ENCODE results near the gene CTSK.

CTSK gene

DNA sequence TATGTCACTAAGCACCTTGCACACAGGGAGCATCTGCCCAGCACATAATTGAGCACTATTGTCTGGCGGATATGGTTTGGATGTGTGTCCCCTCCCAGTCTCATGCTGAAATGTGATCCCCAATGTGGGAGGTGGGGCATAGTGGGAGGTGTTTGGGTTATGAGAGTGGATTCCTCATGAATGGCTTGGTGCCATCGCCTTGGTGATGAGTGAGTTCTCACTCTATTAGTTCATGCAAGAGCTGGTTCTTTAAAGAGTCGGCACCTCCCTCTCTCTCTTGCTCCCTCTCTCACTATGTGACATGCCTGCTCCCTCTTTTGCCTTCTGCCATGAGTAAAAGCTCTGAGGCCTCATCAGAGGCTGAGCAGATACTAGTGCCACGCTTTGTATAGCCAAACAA lies 9.5 kb downstream of the CTSK start (continued):
- TF ChIP-seq ZNF560 (tag by site-specific recombination; IDR thresholded peaks at IDR 0.05; ENCODE audit: borderline replicate concordance) = no peak
- no peak for TF ChIP-seq ZNF350 (tag by site-specific recombination; IDR thresholded peaks at IDR 0.05)
- peak; percentile 64 for TF ChIP-seq WT1 (tag by site-specific recombination; IDR thresholded peaks at IDR 0.05)
- TF ChIP-seq ZNF433 (tag by site-specific recombination; IDR thresholded peaks at IDR 0.05; ENCODE audit: low read depth) = no peak
- TF ChIP-seq ZNF544 (tag by site-specific recombination; IDR thresholded peaks at IDR 0.05) = no peak
- no peak for TF ChIP-seq ZNF610 (tag by site-specific recombination; IDR thresholded peaks at IDR 0.05; ENCODE audit: borderline replicate concordance)
- peak; percentile 66 for TF ChIP-seq KLF1 (tag by site-specific recombination; IDR thresholded peaks at IDR 0.05)
- TF ChIP-seq ZNF416 (tag by site-specific recombination; IDR thresholded peaks at IDR 0.05) = no peak
- TF ChIP-seq, protein P1, sequence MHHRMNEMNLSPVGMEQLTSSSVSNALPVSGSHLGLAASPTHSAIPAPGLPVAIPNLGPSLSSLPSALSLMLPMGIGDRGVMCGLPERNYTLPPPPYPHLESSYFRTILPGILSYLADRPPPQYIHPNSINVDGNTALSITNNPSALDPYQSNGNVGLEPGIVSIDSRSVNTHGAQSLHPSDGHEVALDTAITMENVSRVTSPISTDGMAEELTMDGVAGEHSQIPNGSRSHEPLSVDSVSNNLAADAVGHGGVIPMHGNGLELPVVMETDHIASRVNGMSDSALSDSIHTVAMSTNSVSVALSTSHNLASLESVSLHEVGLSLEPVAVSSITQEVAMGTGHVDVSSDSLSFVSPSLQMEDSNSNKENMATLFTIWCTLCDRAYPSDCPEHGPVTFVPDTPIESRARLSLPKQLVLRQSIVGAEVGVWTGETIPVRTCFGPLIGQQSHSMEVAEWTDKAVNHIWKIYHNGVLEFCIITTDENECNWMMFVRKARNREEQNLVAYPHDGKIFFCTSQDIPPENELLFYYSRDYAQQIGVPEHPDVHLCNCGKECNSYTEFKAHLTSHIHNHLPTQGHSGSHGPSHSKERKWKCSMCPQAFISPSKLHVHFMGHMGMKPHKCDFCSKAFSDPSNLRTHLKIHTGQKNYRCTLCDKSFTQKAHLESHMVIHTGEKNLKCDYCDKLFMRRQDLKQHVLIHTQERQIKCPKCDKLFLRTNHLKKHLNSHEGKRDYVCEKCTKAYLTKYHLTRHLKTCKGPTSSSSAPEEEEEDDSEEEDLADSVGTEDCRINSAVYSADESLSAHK (tag by site-specific recombination; IDR thresholded peaks at IDR 0.05) = no peak
- no peak for TF ChIP-seq ZFP41 (tag by site-specific recombination; IDR thresholded peaks at IDR 0.05; ENCODE audit: borderline replicate concordance)
- TF ChIP-seq SP2 (tag by site-specific recombination; IDR thresholded peaks at IDR 0.05) = no peak
- TF ChIP-seq ZNF473 (tag by site-specific recombination; IDR thresholded peaks at IDR 0.05) = no peak
- TF ChIP-seq KLF16 (tag by site-specific recombination; IDR thresholded peaks at IDR 0.05) = 0 out of 2 replicates have a peak, but pooled peaks have one; percentile 20
- no peak for TF ChIP-seq ZNF623 (tag by site-specific recombination; IDR thresholded peaks at IDR 0.05)
- no peak for TF ChIP-seq ZNF530 (tag by site-specific recombination; IDR thresholded peaks at IDR 0.05; ENCODE audit: low read depth)
- no peak for TF ChIP-seq ZNF654 (tag by site-specific recombination; IDR thresholded peaks at IDR 0.05; ENCODE audit: low read depth)
- TF ChIP-seq, protein P2, sequence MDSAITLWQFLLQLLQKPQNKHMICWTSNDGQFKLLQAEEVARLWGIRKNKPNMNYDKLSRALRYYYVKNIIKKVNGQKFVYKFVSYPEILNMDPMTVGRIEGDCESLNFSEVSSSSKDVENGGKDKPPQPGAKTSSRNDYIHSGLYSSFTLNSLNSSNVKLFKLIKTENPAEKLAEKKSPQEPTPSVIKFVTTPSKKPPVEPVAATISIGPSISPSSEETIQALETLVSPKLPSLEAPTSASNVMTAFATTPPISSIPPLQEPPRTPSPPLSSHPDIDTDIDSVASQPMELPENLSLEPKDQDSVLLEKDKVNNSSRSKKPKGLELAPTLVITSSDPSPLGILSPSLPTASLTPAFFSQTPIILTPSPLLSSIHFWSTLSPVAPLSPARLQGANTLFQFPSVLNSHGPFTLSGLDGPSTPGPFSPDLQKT (IDR thresholded peaks at IDR 0.05; ENCODE audit: borderline replicate concordance, low read depth, low read length) = no peak
- TF ChIP-seq, protein P3, sequence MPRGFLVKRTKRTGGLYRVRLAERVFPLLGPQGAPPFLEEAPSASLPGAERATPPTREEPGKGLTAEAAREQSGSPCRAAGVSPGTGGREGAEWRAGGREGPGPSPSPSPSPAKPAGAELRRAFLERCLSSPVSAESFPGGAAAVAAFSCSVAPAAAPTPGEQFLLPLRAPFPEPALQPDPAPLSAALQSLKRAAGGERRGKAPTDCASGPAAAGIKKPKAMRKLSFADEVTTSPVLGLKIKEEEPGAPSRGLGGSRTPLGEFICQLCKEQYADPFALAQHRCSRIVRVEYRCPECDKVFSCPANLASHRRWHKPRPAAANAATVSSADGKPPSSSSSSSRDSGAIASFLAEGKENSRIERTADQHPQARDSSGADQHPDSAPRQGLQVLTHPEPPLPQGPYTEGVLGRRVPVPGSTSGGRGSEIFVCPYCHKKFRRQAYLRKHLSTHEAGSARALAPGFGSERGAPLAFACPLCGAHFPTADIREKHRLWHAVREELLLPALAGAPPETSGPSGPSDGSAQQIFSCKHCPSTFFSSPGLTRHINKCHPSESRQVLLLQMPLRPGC (tag by site-specific recombination; IDR thresholded peaks at IDR 0.05) = no peak
- TF ChIP-seq ZNF529 (tag by site-specific recombination; IDR thresholded peaks at IDR 0.05; ENCODE audit: insufficient replicate concordance) = no peak
- TF ChIP-seq, protein P4, sequence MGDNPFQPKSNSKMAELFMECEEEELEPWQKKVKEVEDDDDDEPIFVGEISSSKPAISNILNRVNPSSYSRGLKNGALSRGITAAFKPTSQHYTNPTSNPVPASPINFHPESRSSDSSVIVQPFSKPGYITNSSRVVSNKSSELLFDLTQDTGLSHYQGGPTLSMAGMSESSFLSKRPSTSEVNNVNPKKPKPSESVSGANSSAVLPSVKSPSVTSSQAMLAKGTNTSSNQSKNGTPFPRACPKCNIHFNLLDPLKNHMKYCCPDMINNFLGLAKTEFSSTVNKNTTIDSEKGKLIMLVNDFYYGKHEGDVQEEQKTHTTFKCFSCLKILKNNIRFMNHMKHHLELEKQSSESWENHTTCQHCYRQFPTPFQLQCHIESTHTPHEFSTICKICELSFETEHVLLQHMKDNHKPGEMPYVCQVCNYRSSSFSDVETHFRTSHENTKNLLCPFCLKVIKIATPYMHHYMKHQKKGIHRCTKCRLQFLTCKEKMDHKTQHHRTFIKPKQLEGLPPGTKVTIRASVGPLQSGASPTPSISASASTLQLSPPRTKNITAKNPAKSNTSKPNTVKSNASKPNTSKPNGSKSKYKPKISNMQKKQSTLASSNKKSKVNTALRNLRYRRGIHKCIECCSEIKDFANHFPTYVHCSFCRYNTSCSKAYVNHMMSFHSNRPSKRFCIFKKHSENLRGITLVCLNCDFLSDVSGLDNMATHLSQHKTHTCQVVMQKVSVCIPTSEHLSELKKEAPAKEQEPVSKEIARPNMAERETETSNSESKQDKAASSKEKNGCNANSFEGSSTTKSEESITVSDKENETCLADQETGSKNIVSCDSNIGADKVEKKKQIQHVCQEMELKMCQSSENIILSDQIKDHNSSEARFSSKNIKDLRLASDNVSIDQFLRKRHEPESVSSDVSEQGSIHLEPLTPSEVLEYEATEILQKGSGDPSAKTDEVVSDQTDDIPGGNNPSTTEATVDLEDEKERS (tag by site-specific recombination; IDR thresholded peaks at IDR 0.05) = no peak
- TF ChIP-seq EGR2 (tag by site-specific recombination; IDR thresholded peaks at IDR 0.05; ENCODE audit: low read depth) = peak; percentile 84
- no peak for TF ChIP-seq ZFP3 (tag by site-specific recombination; IDR thresholded peaks at IDR 0.05; ENCODE audit: low read depth)
- TF ChIP-seq, protein P5, sequence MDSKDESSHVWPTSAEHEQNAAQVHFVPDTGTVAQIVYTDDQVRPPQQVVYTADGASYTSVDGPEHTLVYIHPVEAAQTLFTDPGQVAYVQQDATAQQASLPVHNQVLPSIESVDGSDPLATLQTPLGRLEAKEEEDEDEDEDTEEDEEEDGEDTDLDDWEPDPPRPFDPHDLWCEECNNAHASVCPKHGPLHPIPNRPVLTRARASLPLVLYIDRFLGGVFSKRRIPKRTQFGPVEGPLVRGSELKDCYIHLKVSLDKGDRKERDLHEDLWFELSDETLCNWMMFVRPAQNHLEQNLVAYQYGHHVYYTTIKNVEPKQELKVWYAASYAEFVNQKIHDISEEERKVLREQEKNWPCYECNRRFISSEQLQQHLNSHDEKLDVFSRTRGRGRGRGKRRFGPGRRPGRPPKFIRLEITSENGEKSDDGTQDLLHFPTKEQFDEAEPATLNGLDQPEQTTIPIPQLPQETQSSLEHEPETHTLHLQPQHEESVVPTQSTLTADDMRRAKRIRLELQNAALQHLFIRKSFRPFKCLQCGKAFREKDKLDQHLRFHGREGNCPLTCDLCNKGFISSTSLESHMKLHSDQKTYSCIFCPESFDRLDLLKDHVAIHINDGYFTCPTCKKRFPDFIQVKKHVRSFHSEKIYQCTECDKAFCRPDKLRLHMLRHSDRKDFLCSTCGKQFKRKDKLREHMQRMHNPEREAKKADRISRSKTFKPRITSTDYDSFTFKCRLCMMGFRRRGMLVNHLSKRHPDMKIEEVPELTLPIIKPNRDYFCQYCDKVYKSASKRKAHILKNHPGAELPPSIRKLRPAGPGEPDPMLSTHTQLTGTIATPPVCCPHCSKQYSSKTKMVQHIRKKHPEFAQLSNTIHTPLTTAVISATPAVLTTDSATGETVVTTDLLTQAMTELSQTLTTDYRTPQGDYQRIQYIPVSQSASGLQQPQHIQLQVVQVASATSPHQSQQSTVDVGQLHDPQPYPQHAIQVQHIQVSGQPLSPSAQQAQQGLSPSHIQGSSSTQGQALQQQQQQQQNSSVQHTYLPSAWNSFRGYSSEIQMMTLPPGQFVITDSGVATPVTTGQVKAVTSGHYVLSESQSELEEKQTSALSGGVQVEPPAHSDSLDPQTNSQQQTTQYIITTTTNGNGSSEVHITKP (tag by site-specific recombination; IDR thresholded peaks at IDR 0.05) = peak; percentile 20; the same call in 1 of the 2 replicates
- peak; percentile 93 for TF ChIP-seq GLIS1 (tag by site-specific recombination; IDR thresholded peaks at IDR 0.05)
- TF ChIP-seq ZNF175 (tag by site-specific recombination; IDR thresholded peaks at IDR 0.05) = no peak
- no peak for TF ChIP-seq ZNF155 (tag by site-specific recombination; IDR thresholded peaks at IDR 0.05)
- TF ChIP-seq ZNF248 (tag by site-specific recombination; IDR thresholded peaks at IDR 0.05) = no peak
- 0 out of 2 replicates have a peak, but pooled peaks have one; percentile 22 for TF ChIP-seq KLF8 (tag by site-specific recombination; IDR thresholded peaks at IDR 0.05)
- no peak for TF ChIP-seq ZNF624 (tag by site-specific recombination; IDR thresholded peaks at IDR 0.05)
- no peak for TF ChIP-seq ZSCAN30 (tag by site-specific recombination; IDR thresholded peaks at IDR 0.05)
- no peak for TF ChIP-seq ZNF114 (tag by site-specific recombination; IDR thresholded peaks at IDR 0.05)

Measured in HEK293 (cell line).